ENCODE measurements around the gene PKNOX2.

PKNOX2 gene

GRCh38 chr11:125410091-125410490 lies 245.5 kb downstream of the PKNOX2 start:
- no peak for DNase-seq (ENCODE audit: low read depth)

DNA sequence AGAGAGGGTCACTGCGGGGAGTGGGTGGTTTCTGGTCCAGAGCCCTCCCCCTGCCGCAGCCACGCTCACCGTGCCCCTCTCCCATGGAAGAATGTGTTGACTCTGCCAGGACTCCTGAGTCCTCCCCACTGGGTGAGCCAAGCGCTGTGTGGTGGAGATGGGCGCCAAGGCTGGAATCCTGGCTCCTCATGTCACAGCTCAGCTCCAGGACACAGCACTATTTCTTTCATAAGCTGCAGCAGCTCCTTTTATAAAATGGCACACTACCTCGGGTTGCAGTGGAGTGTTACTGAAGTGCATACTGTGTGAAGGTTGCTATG lies 247.6 kb downstream of the PKNOX2 start:
- no peak for DNase-seq (ENCODE audit: low read depth)

DNA sequence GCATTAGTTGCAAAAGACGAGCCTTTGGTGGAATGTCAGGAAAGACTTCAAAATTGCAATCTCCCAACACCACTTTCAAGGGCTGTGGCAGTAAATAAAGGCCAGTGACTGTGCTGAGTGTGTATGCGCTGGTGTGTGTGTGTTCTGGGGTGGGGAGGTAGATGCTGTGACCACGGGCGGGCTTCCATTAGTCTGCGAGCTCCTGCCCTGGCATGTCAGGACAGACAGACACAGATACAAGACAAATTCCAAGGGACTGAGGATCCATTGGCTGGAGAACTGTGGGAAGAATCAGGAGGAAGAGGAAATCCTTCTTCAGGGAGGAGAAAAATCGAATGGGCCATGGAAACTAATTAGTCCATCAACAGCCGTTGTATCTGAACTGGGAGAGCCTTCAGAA lies 248.0 kb downstream of the PKNOX2 start:
- no peak for DNase-seq (ENCODE audit: low read depth)

- no peak for DNase-seq (ENCODE audit: low read depth)
These were observed 248.7 kb downstream of the PKNOX2 start for GRCh38 chr11:125413226-125413625.

- no peak for DNase-seq (ENCODE audit: low read depth)
These were observed 249.6 kb downstream of the PKNOX2 start for GRCh38 chr11:125414121-125414520.

DNA sequence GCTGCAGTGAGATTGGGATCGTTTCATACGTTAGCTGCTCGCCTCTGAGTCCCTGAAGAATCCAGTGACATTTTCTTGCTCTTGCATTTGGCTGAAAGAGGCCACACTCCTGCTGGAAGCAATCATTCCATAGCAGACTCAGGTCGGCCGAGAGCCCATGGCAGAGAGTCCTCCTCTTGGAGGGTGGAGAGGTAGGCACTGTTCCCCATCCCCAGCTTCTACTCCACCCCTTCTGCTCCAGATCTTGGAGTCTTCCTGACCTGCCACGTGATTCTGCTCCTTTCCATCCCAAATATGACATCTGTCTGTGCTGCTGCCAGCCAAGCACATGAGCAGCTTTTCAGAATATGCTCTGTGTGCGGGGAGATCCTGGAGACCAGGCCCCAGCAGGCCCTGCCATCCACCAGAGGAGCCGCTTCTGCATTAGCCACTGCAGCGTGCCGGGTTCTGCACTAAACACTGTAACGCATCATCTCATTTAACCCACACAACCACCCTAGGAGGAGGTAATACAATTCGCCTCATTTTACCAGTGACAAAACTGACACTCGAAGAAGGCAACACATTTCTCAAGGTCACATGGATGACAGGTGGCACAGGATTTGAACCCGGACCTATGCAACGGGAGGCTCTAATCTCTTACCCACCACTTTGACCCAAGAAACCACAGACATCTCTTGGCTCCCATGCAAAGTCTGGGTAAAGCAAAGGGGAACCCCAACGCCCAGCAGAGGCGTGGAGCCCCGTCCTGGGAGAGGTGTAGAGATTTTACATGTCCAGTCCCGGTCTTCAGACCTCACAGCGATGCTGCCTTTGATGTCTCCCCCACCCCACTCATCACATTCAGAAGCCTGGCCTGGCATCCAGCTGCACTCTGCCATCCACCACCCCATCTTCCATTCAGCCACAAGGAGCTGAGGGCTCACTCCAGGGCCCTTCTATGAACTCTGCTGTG lies 252.7 kb downstream of the PKNOX2 start:
- DNase-seq (ENCODE audit: low read depth) = no peak

- no peak for DNase-seq (ENCODE audit: low read depth)
These were observed 253.8 kb downstream of the PKNOX2 start for GRCh38 chr11:125418396-125418795.

DNA sequence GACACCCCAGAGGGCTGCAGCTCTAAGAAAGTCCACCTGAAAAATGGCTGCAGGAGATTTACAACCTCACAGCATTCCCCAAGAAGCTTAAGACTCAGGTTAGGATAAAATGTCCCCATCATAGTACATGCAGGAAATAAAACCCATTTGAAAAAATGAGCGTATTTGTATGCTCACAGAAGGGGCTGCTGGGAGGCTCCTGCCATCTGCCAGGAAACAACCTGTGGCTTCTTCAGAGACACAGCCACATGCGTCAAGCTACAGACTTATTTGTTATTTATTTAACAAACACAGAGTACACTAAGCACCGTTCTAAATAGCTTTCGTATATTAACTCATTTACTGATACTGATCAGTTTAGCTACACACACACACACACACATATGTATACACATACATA lies 258.1 kb downstream of the PKNOX2 start:
- DNase-seq (ENCODE audit: low read depth) = no peak

DNA sequence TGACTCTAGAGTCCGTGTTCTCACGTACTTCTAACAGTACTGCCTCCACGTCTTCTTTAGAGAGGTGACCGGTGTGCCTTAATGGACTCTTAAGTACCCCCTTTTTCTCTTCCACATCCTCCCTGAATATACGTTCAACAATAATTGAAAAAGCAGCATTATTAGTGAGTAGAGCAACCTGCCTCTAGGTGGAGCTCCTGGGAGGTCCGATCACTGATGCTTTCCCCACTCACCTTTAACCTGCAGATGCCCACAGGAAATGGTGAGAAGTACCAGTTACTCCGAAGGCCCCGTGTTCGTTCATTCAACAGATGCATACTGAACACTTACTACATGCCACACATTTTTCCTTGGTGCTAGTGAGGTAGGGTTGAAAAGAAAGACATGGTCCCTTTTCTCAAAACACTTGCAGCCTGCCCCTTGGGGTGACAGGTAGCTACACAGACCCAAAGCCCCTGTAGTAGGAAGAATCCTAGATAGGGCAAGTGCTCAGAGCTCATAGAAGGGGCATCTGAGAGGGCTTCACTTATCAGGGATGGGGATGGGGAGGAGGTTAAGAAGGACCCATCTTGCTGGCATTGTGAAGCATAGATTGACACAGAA lies 258.8 kb downstream of the PKNOX2 start:
- DNase-seq (ENCODE audit: low read depth) = no peak

- no peak for DNase-seq (ENCODE audit: low read depth)
These were observed 261.1 kb downstream of the PKNOX2 start for GRCh38 chr11:125425601-125426000.

- no peak for DNase-seq (ENCODE audit: low read depth)
These were observed 262.4 kb downstream of the PKNOX2 start for GRCh38 chr11:125426818-125427528.

DNA sequence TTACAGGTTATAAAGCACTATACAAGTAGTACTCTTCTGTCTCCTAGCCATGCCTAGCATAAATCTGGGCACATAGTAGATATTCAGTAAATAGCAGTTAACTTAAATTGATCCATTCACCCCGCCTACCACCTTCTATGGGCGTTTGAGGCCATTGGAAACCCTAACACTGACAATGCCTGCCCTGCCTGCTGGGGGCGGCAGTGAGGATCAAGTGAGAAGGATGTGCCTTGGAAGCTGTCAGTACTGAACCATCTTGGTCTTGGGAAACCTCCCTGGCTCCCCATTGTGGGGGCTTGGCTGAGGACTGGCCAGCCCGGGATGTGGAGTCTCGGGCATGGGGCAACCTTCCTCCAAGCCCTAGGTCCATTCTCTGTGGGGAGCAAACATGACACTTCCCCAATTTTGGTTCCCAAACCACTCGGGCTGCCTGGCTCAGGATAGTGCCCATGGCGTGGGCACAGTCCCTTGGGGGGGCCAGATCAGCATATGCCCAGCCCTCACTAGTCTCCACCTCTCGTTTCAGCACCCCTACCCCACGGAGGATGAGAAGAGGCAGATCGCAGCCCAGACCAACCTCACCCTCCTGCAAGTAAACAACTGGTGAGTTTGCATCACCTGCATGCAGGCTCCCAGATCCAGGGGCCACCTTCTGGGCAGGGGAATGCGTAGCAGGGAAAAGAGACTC lies 264.1 kb downstream of the PKNOX2 start:
- DNase-seq (ENCODE audit: low read depth) = no peak

DNA sequence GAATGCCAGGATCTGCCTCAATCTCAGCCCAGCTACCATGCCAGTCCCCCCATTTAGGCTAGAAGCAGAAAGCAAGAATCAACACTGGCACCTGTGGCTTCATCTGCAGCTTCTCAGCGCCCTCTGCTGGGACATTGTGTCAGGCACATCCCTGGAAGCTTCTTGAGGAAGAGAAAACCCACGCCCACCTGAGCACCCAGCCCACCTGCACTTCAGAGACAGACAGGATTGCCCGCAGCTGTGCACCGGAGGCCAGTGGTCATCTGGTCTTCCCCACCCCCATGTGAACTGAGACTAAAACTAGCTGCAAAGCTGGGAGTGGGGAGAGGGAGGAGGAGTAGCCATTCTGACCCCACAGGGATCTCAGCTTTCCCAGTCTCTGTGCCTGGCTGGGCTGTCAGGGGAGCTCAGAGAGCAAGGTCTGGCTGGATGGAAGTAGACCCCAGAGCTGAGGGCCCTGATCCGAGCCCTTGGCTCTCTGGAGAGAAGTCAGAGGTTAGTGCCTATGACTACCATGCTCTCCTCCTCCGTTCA lies 264.7 kb downstream of the PKNOX2 start:
- DNase-seq (ENCODE audit: low read depth) = peak; percentile 13

DNA sequence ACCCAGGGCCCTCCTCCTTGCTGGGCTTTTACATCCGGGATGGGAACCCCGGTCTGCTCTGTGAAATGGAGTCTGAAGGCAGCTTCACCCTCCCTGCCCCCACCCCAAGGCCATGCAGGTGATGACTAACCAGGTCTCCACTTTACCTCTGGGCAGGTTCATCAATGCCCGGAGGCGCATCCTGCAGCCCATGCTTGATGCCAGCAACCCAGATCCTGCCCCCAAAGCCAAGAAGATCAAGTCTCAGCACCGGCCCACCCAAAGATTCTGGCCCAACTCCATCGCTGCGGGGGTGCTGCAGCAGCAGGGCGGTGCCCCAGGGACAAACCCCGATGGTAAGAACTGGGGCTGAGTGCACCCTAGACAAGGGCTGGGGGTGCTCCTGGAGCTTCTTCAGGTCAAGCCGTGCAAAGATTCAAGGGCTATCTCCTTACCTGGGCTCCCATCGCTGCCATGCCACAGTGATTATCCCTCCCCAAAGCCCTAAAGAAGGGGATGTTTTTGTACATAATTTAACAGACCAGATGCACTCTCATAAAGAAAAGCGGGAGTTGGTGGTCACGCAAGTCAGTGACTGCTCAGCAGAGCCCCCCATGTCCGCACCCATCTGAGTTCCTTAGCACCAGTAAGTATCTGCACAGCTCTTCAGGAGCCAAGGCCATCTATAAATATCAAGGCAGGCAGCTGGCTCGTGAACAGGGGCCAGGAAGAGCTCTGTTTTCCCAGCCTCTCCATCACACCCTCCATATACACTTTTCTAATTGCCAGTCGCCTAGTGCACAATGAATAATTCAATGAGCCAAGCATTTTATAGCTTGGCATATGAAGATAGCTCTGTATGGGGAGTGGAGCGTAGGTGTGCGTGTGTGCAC lies 265.5 kb downstream of the PKNOX2 start:
- no peak for DNase-seq (ENCODE audit: low read depth)

GRCh38 chr11:125431009-125431408 lies 266.5 kb downstream of the PKNOX2 start:
- DNase-seq (ENCODE audit: low read depth) = no peak

DNA sequence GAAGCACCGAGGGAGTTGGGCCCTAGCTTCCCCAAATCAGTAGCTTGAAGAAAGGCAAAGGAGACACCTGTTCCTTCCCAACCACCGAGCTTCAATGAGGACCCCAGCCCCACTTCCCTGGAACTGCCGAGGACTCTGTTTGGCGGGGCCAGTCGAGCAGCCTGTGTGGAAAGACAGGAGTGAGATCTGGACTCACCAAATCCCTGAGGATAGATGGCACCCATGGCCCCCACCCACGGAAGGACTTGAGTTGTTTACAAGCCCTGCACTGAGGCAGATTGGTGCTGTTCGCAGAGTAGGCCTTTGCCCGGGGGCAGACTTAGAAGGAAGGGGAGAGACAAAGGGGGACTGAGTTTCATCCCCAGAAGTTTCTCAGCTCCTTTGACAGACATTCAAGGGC lies 266.9 kb downstream of the PKNOX2 start:
- no peak for DNase-seq (ENCODE audit: low read depth)

DNA sequence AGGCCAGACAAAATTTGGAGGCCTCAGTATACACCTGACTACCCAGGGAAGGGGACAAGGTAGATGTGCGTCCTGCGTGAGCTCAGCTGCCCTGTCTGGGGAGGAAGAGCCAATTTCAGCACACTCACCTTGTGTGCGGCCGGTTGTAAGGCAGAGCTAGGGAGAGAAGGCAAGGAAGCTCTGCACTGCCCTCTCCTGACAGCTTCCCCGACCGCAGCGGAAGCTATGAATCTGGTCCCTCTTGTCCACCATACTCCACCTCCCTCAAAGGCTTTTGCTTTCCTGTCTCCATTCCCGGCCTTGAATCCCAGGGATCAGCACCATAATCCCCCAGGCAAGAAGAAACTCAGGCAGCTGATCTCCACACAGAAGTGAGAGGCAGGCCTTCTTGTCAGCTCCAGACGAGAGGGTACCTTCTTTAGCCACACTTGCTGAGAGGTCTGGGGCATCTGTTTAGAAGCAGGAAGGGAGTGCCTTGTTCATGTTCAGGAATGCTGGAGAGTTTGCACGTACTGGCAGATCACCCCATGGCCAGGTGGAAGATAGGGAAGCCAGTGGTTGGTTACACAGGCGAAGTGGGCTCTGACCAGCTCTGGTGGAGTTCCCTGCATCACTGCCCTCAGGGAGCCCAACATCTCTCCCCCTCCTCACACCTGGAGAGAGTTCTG lies 269.0 kb downstream of the PKNOX2 start:
- DNase-seq (ENCODE audit: low read depth) = no peak

DNA sequence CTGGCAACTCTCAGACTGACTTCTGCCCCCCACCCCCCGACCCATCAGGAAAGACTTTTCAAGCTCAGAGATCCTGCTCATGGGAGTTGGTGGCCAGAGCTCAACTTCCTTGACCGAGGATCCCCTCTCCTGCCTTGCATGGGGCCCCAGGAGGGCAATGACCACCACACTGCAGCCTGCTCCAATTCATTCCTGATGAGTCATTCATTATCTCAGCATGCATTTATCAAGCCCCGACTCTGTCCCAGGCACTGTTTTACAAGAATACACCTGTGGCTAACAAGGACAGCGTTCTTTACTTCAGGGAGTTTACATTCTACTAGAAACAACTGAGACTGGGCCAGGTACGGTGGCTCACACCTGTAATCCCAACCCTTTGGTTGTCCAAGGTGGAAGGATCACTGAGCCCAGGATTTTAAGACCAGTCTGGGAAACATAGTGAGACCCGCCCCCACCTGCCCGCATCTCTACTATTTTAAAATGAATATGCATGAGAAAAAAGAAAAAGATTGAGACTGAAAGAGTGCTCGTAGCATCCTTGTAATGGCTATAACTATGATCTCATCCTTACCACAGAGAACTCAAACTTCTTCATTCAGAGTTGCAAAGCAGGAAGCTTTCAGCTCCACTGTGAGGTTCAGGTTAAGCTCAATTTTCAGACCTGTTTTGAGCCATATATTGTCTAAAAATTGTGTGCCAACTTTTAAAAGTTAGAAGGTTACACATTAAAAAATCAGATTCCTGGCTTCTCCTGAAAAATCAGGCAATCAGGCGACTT lies 271.1 kb downstream of the PKNOX2 start:
- DNase-seq (ENCODE audit: low read depth) = no peak

GRCh38 chr11:125441648-125442410 lies 277.3 kb downstream of the PKNOX2 start:
- no peak for DNase-seq (ENCODE audit: low read depth)

Measured in T follicular helper cell (primary cell).